AG04449 (cell line): ENCODE results near the gene NDUFB2.
A peak's percentile ranks its signal among the peaks of the same experiment; 100 is the strongest.
"Not testable (repeated sequence)": the region's sequence is repeated elsewhere in the genome, so short reads cannot be mapped to it uniquely, and the experiment has no call there.

Experiments
- CTCF ChIA-PET: fragments of 350-600 bp; formaldehyde crosslinking; extraction: SDS; loops from one replicate; lab custom pipeline; 2021; ENCODE audit warnings: antibody characterized with exemption; lab: Yijun Ruan, JAX
- POLR2A ChIA-PET: fragments of 400-600, 350-600 bp; formaldehyde crosslinking; extraction: SDS; loops from one replicate; lab custom pipeline; 2020; ENCODE audit warnings: antibody characterized with exemption, inconsistent platforms; lab: Yijun Ruan, JAX
- DNase-seq: peaks from one replicate; pipeline ENCODE4 v3.0.0-alpha.2; 2010; ENCODE audit warnings: low read depth, low spot score
- H3K4me3 ChIP-seq: 2 replicates; pipeline ENCODE4 v1.5.1; 2011; ENCODE audit warnings: low read depth, mild to moderate bottlenecking, control low read depth, low read length
- CTCF ChIP-seq: IDR thresholded peaks from one replicate; pipeline ENCODE4 v1.5.1; 2011; ENCODE audit warnings: mild to moderate bottlenecking, moderate library complexity, low read length, control low read depth, inconsistent platforms; ENCODE audit not compliant: insufficient read depth; ENCODE audit errors: missing control alignments

NDUFB2 gene

GRCh38 chr7:140691376-140692045 is 5.0 kb upstream of the NDUFB2 start:
- POLR2A ChIA-PET, result no interaction called here
- CTCF ChIA-PET, result interaction anchor here (0.7 kb wide), 1 partner anchor 323 kb away, joined by 3 read pairs; the partner anchor contains the start of gene MRPS33

GRCh38 chr7:140693849-140694248 is 2.7 kb upstream of the NDUFB2 start:
- H3K4me3 ChIP-seq, DNase-seq, POLR2A ChIA-PET: not testable (repeated sequence)
- CTCF ChIA-PET, result interaction anchor here (1.5 kb wide), 1 partner anchor 18 kb away, joined by 8 read pairs; no protein-coding TSS in a partner anchor

More at GRCh38 chr7:140691376-140692045, 5.0 kb upstream of the NDUFB2 start:
- no peak overlapping the region for H3K4me3 ChIP-seq
- TF ChIP-seq CTCF, result no peak
- no peak for DNase-seq

DNA sequence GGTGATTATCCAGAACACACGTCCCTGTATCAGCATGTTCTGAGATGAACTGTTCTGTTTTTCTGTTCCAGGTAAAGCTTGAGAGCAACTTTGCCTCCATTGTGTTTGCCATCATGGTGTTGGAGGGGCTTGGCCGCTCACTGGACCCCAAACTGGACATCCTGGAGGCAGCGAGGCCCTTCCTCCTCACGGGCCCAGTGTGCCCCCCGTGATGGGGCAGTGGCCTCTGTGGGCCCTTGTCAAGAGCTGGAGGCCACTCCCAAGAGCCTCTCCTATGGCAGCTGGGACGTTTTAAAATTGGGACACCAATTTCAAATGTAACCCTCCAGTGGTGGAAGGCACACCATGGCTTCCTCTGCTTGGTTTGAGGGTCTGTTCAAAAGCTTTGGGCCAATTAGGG is 1.9 kb upstream of the NDUFB2 start:
- ChIA-PET CTCF (no interaction called here), POLR2A (no interaction called here)
- no peak for DNase-seq
- no peak overlapping the region for H3K4me3 ChIP-seq
- no peak for TF ChIP-seq CTCF

DNA sequence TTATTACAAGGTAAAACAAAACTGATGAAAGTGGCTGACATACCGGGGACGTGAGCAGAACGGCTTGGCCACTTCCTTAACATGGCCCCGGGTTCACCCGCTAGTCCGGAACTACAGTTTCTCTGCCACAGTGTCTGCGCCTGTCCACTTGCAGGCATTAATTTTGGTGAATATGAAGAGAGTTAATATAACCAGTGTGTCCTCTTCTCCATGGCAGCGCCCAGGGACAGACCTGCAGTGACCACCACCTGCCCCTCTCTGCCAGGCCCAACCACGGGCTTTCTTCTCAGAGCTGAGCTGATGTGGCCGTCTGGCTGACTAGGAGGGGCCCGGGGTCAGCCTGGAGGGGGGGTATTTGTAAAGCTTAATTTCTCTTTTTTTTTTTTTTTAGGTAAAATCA is 1.1 kb upstream of the NDUFB2 start:
- TF ChIP-seq CTCF, result no peak
- no peak overlapping the region for H3K4me3 ChIP-seq
- CTCF ChIA-PET, result interaction anchor here (1.1 to 1.4 kb wide), 3 partner anchors 20 to 219 kb away, joined by 3 read pairs; no protein-coding TSS in a partner anchor
- DNase-seq, result no peak
- POLR2A ChIA-PET, result interaction anchor here (0.9 kb wide), 1 partner anchor 14 kb away, joined by 3 read pairs; no protein-coding TSS in a partner anchor

DNA sequence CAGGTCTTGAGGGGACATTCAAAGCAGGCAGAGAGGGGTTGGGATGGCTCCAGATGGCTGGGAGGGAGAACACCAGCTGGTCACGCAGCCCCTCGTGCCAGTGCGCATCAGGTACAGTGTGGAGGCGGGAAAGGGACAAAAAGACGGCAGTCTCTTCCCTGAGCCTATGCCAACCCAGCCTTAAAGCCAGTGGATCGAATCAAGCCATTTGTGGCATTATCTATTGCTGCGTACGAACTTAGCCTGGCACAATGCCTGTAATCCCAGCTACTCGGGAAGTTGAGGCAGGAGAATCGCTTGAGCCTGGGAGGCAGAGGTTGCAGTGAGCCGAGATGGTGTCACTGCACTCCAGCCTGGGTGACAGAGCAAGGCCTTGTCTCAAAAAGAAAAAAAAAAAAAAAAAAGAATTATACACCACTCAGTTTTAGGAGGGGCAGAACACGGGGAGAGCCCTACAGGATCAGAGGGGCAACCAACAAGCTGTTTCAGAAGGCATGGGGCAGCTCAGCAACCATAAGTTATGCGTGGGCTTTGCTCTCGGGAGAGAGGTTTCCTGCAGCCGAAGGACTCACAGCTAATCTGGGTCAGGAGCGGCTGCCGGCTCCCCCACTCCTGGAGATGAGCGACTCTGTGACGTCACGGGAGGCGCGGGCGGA is 356 bp upstream of the NDUFB2 start:
- POLR2A ChIA-PET, result interaction anchor here (0.6 to 1.3 kb wide), 4 partner anchors 10 to 825 kb away, joined by 3 to 5 read pairs (median 3); no protein-coding TSS in a partner anchor
- CTCF ChIA-PET, result interaction anchor here (1.1 to 1.4 kb wide), 3 partner anchors 21 to 220 kb away, joined by 3 read pairs; no protein-coding TSS in a partner anchor
- H3K4me3 ChIP-seq, result peak overlapping the region; percentile 98
- no peak for TF ChIP-seq CTCF
- DNase-seq, result peak; percentile 40

DNA sequence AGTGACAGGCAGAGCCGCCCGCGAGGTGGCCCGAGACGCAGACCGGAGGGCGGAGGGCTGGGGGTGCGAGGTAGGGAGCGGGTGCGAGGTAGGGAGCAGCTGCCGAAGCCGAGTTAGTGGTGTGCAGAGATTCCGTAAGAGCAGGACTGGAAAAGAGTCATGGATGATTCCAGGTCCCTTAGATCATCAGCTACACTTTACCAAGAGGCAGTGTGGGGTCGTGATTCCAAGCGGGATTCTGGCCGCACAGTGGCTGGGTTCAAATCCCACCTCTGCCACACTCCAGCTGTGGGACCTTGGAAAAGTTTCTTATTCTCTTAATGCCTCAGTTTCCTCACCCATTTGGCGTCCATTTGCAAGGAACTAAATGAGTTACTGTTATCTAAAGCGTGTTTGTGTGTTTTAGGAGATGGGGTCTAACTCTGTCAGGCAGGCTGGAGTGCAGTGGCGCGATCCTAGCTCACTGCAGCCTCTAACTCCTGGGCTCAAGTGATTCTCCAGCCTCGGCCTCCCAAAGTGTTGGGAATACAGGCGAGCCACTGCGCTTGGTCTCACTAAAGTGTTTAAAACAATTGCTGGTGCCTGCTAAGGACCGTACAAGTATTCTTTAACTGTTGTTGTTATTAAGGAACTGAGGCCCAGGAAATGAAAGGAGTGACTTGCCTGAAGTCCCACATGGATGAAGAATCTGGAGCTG is 1.1 kb downstream of the NDUFB2 start:
- DNase-seq, result no peak

More for the DNA sequence above, 1.1 kb downstream of the NDUFB2 start:
- ChIA-PET POLR2A (interaction anchor here (0.8 kb wide), 1 partner anchor 22 kb away, joined by 4 read pairs; no protein-coding TSS in a partner anchor), CTCF (interaction anchor here (1.1 kb wide), 1 partner anchor 315 kb away, joined by 3 read pairs; no protein-coding TSS in a partner anchor)
- H3K4me3 ChIP-seq, result peak overlapping the region; percentile 98
- no peak for TF ChIP-seq CTCF
